IPS-NIHi7 (cell line): ENCODE data around the gene MCF2L.
A peak's percentile ranks its signal among the peaks of the same experiment; 100 is the strongest.

Experiments
- DNase-seq: peaks from one replicate; pipeline ENCODE4 v3.0.0; 2012; ENCODE audit warnings: mixed read lengths; ENCODE audit errors: extremely low spot score

The MCF2L gene

GRCh38 chr13:113032291-113032690 lies 63.3 kb downstream of the MCF2L start:
- DNase-seq, result no peak

GRCh38 chr13:113033054-113033850 lies 64.2 kb downstream of the MCF2L start:
- no peak for DNase-seq

GRCh38 chr13:113034451-113035212 lies 65.6 kb downstream of the MCF2L start:
- peak; percentile 83 for DNase-seq

GRCh38 chr13:113035213-113035800 lies 66.3 kb downstream of the MCF2L start:
- no peak for DNase-seq

- no peak for DNase-seq
These were observed 67.4 kb downstream of the MCF2L start for GRCh38 chr13:113036401-113036800.

- DNase-seq, result no peak
These were observed 71.0 kb downstream of the MCF2L start for GRCh38 chr13:113040031-113040430.

- no peak for DNase-seq
These were observed 71.7 kb downstream of the MCF2L start for GRCh38 chr13:113040597-113041292.

- DNase-seq, result no peak
These were observed 72.3 kb downstream of the MCF2L start for GRCh38 chr13:113041293-113041690.

- DNase-seq, result no peak
These were observed 72.9 kb downstream of the MCF2L start for GRCh38 chr13:113041896-113042295.

- no peak for DNase-seq
These were observed 73.4 kb downstream of the MCF2L start for GRCh38 chr13:113042456-113042855.

- DNase-seq, result no peak
These were observed 74.1 kb downstream of the MCF2L start for GRCh38 chr13:113043001-113043630.

- no peak for DNase-seq
These were observed 74.9 kb downstream of the MCF2L start for GRCh38 chr13:113043931-113044330.

- DNase-seq, result no peak
These were observed 75.5 kb downstream of the MCF2L start for GRCh38 chr13:113044391-113045114.

GRCh38 chr13:113045251-113046127 lies 76.5 kb downstream of the MCF2L start:
- DNase-seq, result no peak

- DNase-seq, result no peak
These were observed 77.3 kb downstream of the MCF2L start for GRCh38 chr13:113046128-113046882.

GRCh38 chr13:113046883-113047244 lies 77.8 kb downstream of the MCF2L start:
- DNase-seq, result no peak

GRCh38 chr13:113047587-113047986 lies 78.6 kb downstream of the MCF2L start:
- DNase-seq, result no peak

- no peak for DNase-seq
These were observed 79.8 kb downstream of the MCF2L start for GRCh38 chr13:113048766-113049165.

GRCh38 chr13:113049521-113049941 lies 80.5 kb downstream of the MCF2L start:
- no peak for DNase-seq
